Ovary (tissue), 3 donors: ENCODE data around the gene ATXN1.

Experiments
- CTCF ChIP-seq, 3 donors: fragments of 450-650 bp in 2 of 3; fragments of 200-600 bp in 1 of 3; IDR thresholded peaks; one replicate each; pipeline versions ENCODE4 v1.5.1 to v1.8.0; 2016 to 2022; ENCODE audit warnings: antibody characterized with exemption in 3 of 3, mild to moderate bottlenecking in 1 of 3
- EP300 ChIP-seq: sonication (generic); formaldehyde crosslinking; IDR thresholded peaks from one replicate; pipeline ENCODE4 v1.6.1; 2017; ENCODE audit warnings: antibody characterized with exemption
- POLR2A ChIP-seq: fragments of 450-650 bp; IDR thresholded peaks from one replicate; pipeline ENCODE4 v1.6.1; 2017; ENCODE audit warnings: antibody characterized with exemption, mild to moderate bottlenecking, moderate library complexity
- donor health status: DM: no; HTN: no; CAD: no.

DNA sequence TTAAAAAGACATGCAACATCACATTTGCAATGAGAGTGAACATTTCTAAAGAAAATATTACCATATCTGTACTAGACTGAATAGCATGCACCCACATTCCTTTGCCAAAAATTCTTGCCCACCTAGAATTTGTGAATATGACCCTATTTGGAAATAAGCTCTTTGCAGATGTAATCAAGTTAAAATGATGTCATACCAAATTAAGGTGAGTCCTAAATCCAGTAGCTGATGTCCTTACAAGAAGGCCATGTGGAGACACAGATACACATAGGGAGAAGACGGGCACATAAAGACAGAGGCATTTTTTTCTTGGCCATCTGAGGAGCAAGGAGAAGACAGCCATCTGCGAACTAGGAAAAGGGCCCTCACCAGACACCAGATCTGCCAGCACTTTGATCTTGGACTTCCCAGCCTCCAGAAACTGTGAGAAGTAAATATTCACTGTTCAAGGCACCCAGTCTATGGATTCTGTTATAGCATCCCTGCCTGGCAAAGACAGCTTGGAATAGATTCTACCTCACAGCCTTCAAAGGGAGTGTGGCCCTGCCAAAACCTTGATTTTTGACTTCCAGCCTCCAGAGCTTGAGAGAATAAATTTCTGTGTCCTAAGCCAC lies 22.8 kb upstream of the ATXN1 start:
- no peak for TF ChIP-seq CTCF (IDR thresholded peaks at IDR 0.05)
- TF ChIP-seq POLR2A: no peak
- TF ChIP-seq EP300: no peak
